ENCODE measurements around the gene HSCB. TPM values are rescaled to one million over a fixed set of nuclear protein-coding genes. Genes with fewer than 3 reads are reported as not detected.
"Not testable (repeated sequence)": the region's sequence is repeated elsewhere in the genome, so short reads cannot be mapped to it uniquely, and the experiment has no call there.

The HSCB gene
- total RNA-seq, 1 donor, result 15.0 TPM

DNA sequence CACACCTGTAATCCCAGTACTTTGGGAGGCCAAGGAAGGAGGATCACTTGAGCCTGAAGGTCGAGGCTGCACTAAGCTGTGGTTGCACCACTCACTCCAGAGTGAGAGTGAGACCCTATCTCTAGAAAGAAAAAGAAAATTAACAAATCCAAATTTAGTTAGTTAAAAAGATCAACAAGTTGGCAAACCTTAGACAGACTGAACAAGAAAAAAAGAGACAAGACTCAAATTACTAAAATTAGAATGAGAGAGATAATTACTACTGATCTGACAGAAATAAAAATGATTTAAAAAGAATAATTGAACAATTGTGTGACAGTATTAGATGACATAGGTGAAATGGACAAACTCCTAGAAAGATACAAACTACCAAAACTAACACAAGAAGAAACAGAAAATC, 13.8 kb upstream of the HSCB start:
- no peak for DNase-seq (ENCODE audit: low read depth)
- TF ChIP-seq, protein P1, sequence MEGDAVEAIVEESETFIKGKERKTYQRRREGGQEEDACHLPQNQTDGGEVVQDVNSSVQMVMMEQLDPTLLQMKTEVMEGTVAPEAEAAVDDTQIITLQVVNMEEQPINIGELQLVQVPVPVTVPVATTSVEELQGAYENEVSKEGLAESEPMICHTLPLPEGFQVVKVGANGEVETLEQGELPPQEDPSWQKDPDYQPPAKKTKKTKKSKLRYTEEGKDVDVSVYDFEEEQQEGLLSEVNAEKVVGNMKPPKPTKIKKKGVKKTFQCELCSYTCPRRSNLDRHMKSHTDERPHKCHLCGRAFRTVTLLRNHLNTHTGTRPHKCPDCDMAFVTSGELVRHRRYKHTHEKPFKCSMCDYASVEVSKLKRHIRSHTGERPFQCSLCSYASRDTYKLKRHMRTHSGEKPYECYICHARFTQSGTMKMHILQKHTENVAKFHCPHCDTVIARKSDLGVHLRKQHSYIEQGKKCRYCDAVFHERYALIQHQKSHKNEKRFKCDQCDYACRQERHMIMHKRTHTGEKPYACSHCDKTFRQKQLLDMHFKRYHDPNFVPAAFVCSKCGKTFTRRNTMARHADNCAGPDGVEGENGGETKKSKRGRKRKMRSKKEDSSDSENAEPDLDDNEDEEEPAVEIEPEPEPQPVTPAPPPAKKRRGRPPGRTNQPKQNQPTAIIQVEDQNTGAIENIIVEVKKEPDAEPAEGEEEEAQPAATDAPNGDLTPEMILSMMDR (IDR thresholded peaks at IDR 0.05; ENCODE audit: insufficient read depth, low read length), result no peak
- no peak overlapping the region for H3K4me3 ChIP-seq (ENCODE audit: low read depth, low read length)

DNA sequence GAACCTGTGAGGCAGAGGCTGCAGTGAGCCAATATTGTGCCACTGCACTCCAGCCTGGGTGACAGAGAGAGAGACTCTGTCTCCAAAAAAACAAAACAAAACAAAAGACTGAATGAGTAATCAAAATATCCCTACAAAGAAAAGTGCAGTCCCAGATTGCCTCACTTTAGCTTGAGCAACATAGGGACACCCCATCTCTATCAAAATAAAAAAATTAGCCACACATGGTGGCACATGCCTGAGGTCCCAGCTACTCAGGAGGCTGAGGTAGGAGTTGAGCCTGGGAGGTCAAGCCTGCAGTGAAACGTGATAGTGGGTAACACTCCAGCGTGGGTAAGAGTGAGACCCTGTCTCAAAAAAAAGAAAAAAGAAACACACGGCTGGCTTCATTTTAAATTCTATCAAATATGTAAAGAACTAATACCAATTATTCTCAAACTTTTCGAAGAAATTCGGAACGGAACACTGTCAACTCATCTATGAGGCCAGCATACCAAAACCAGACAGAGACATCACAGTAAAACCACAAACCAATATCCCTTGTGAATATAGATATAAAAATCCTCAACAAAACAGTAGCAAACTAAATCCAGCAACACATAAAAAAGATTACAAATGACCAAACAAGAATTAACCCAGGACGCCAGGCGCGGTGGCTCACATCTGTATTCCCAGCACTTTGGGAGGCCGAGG, 13.1 kb upstream of the HSCB start:
- H3K4me3 ChIP-seq (ENCODE audit: low read depth, low read length), result no peak overlapping the region
- TF ChIP-seq, protein P1 (IDR thresholded peaks at IDR 0.05; ENCODE audit: insufficient read depth, low read length), result no peak
- DNase-seq (ENCODE audit: low read depth), result no peak

- DNase-seq (ENCODE audit: low read depth), result no peak
- no peak overlapping the region for H3K4me3 ChIP-seq (ENCODE audit: low read depth, low read length)
- TF ChIP-seq, protein P1 (IDR thresholded peaks at IDR 0.05; ENCODE audit: insufficient read depth, low read length), result no peak
Observed at GRCh38 chr22:28730179-28730578, 11.7 kb upstream of the HSCB start.

- TF ChIP-seq, protein P1 (IDR thresholded peaks at IDR 0.05; ENCODE audit: insufficient read depth, low read length), result no peak
- no peak overlapping the region for H3K4me3 ChIP-seq (ENCODE audit: low read depth, low read length)
- DNase-seq (ENCODE audit: low read depth), result no peak
Observed at GRCh38 chr22:28734393-28734792, 7.4 kb upstream of the HSCB start.

- H3K4me3 ChIP-seq (ENCODE audit: low read depth, low read length), result no peak overlapping the region
- no peak for DNase-seq (ENCODE audit: low read depth)
- TF ChIP-seq, protein P1 (IDR thresholded peaks at IDR 0.05; ENCODE audit: insufficient read depth, low read length), result no peak
Observed at GRCh38 chr22:28736301-28737155, 5.3 kb upstream of the HSCB start.

DNA sequence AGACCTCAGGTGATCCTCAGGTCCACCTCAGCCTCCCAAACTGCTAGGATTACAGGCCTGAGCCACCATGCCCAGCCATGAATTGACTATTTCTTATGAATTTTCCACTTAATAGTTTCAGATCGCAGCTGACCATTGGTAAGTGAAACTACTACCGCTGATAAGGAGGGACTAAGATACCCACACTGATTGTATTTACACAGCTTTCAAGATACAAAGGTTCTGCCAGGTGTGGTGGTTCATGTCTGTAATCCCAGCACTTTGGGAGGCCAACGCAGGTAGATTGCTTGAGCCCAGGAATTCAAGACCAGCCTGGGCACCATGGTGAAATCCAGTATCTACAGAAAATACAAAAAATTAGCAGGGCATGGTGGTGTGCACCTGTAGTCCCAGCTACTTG, 4.1 kb upstream of the HSCB start:
- DNase-seq (ENCODE audit: low read depth), result no peak
- no peak overlapping the region for H3K4me3 ChIP-seq (ENCODE audit: low read depth, low read length)
- TF ChIP-seq, protein P1 (IDR thresholded peaks at IDR 0.05; ENCODE audit: insufficient read depth, low read length), result no peak

- not testable (repeated sequence) for DNase-seq (ENCODE audit: low read depth); H3K4me3 ChIP-seq (ENCODE audit: low read depth, low read length)
Observed at GRCh38 chr22:28738876-28739275, 3.0 kb upstream of the HSCB start.
